ENCODE data around the gene LOXL3.

Gene LOXL3, protein sequence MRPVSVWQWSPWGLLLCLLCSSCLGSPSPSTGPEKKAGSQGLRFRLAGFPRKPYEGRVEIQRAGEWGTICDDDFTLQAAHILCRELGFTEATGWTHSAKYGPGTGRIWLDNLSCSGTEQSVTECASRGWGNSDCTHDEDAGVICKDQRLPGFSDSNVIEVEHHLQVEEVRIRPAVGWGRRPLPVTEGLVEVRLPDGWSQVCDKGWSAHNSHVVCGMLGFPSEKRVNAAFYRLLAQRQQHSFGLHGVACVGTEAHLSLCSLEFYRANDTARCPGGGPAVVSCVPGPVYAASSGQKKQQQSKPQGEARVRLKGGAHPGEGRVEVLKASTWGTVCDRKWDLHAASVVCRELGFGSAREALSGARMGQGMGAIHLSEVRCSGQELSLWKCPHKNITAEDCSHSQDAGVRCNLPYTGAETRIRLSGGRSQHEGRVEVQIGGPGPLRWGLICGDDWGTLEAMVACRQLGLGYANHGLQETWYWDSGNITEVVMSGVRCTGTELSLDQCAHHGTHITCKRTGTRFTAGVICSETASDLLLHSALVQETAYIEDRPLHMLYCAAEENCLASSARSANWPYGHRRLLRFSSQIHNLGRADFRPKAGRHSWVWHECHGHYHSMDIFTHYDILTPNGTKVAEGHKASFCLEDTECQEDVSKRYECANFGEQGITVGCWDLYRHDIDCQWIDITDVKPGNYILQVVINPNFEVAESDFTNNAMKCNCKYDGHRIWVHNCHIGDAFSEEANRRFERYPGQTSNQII

DNA sequence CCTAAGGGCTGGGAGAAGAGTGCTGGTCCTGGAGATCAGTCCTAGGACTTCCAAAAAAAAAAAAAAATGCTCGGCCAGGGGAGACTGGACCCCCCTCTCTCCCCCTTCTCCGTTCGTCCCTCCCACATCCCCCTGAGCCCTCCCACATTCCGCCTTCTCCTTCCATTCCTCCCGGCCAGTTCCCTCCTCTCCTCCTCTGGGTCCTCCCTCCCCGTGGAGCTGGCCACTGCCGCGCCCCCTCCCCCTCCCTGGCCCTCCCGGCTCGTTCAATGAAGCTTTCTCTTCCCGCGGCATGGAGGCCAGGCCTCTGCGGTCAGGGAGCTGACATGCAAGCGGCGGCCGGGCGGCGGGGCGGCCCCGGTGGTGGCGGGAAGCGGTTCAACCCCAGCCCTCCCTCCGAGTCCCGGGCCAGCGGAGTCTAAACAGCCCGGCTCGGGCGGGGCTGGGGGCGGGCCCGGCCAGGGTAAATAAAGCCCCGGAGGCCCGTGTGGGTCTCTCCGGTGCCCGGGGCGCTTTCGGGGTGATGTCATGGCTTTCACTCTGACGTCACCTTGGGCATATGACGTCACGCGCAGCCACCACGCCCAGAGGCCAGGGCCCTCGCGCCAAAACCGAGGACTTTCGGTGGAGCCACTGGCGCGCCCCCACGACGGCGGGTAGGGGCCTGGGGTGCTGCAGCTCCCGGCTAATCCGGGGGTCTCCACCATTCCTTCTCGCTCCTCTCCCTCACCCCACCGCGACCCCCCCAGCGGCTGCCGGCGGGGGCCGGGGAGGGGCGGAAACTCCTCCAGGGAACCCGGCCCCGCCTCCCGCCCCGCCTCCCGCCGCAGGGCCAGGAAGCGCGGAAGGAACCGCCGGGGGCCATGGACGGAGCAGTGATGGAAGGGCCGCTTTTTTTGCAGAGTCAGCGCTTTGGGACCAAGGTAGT, at the start of gene LOXL3, which contains the start of gene DOK1:
Gene LOXL3, minus strand, starts transcription at position 51 of the 928 bp plus-strand sequence. CDS start 1,308 bp downstream, outside the sequence.
Gene DOK1, plus strand, starts transcription at position 829 of the 928 bp plus-strand sequence. Its CDS starts 35 bp downstream, at position 864.
- no peak for DNase-seq

DNA sequence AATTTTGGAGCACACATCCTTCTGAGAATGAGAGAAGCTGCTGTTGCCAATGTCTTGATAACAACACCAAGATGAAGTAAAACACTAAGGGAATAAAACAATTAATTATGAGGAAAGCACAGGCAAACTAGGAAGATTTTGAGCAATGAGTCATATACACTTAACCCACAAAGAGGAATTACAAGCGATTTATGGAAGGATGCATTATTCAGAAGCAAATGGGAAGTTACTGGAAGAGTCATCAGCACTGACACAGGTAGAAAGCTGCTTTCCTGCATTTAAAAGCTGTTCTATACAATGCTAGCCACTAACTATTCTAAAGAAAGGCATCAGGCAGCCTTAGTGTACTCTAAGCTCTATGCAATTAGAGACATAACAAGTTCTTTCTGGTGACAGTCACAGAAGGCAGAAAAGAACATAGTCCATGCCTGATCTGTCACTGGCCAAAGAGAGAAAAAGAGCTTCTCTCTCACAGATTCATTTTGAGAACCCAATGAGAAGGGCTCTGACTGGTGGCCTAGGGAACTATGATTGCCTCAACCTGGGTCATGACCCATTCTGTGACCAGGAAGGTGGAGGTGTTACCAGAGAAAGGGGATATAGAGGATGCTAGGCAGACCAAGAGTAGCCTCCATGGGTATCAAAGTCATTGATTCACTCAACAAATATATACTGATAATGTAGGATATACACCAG, 49.0 kb upstream of the LOXL3 start:
- DNase-seq, result no peak

DNA sequence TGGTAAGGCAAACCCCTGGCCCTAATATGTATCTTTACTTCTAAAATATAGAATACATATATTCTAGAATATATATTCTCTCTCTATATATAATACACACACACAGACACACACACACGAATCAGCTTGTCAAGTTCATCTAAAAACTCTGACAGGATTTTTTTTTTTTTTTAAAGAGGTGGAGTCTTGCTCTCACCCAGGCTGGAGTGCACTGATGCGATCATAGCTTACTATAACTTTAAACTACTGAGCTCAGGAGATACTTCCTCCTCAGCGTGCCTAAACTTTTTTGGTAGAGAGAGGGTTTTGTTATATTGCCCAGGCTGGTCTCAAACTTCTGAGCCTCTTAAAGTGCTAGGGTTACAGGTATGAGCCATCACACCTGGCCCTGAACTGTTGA, 45.9 kb upstream of the LOXL3 start:
- no peak for DNase-seq

DNA sequence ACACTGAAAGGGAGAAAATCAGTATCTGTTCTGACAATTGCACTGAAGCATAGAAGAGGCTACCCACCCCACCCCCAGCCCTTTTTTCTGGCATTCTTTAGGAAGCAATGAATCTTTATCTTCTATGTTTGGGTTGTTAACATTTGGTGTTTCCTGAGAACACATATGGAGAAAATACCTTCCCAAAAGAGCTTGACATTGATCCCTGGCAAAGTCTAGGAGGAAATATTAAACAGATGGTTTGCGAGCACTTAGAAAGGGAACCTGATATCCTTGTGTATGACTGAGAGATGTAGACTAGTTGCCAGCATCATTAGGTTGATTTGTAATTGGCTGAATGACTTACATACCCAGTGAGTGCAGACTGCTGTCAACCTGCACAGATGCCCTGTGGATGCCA, 43.7 kb upstream of the LOXL3 start:
- no peak for DNase-seq

DNA sequence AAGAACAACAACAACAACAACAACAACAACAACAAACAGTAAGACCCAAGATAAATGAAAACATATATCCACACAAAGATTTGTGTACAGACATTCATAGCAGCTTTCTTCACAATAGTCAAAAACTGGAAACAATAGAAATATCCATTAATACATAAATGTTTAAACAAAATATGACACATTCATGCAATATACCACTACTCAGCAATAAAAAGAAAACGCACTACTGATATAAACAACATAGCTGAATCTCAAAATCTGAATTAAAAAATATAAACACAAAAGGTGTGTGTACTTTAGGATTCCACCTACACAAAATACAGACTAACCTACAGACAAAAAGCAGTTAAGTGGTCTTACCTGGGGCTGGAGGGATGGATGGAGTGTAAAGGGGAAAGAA, 42.8 kb upstream of the LOXL3 start:
- DNase-seq, result no peak

DNA sequence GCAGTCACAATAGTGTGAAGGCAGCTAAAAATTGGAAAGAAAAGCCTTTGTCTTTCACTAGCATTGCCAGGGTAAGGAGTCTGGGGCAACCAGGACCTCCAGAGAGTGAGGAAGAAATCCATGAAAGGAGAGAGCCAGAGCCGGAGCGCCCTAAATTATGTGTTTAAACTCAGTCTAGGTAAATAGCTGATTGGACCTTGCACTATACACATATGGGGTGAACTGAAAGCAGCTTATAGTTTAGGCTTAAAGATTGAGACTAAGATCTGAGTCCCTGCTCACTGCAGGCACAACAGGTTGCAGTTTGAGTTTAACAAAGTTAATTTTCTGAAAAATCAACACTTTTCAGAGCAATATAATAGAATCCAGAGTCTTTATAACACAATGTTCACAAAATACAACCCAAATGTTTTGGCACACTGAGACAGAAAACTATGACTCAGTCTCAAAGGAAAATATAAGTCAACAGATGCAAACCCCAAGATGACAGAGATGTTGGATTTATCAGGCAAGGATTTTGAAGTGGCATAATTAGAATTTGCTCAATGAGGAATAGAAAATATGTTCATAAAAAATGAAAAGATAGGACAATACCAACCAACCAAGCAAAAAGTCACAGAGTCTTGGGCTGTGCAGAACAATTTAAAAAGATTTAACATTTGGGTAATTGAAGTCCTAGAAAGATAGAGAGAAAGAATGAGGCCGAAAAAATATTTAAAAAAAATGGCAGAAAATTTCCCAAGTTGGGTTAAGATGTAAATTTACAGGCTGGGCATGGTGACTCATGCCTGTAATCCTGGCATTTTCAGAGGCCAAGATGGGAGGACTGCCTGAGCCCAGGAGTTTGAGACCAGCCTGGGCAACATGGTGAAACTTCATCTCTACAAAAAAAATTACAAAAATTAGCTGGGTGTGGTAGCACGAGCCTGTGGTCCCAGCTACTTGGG, 40.4 kb upstream of the LOXL3 start:
- no peak for DNase-seq

DNA sequence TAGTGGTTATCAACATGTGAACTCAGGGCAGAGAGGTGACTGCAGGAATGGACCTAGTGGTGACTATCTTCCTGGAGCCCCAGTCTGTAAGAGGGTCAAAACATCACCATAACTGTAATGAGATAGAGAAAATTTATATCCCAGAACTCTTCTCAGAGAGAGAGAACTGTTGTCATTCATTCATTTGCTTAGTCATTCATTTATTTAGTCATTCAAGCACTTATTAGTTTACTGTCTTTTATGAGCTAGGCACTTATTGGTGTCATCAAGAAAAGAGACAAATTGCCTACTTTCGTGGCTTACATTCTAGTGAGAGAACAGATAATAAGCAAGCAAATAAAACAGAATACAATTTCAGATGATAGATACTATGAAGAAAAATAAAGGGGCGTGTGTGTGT, 34.9 kb upstream of the LOXL3 start:
- DNase-seq, result no peak

DNA sequence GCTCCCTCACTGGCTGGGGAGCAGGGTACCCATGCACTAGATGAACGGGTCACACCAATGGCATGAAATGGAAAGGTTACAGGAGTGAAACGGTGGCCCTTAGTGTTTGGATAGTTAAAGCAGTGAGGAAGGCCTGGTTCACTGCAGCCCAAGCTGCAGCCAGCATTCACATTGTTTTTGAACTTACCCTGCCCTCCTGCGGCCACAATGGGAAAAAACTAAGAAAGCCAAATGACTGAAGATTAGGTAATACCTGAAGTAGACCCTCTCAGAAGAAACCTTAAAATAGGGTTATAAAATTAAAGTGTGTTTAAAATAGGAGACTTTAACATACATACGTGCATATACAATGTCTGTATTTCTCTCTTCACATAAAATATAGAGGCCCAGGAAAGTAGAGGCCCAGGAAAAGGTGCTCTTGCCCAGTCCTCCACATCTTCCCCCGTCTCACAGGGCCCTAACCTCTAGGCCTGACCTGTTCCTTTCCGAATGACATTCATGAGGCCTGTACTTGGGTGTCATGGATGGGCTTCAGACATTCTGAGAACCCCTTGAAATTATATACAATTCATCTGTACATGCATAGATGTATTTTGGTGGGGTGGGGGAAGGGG, 34.0 kb upstream of the LOXL3 start:
- no peak for DNase-seq

DNA sequence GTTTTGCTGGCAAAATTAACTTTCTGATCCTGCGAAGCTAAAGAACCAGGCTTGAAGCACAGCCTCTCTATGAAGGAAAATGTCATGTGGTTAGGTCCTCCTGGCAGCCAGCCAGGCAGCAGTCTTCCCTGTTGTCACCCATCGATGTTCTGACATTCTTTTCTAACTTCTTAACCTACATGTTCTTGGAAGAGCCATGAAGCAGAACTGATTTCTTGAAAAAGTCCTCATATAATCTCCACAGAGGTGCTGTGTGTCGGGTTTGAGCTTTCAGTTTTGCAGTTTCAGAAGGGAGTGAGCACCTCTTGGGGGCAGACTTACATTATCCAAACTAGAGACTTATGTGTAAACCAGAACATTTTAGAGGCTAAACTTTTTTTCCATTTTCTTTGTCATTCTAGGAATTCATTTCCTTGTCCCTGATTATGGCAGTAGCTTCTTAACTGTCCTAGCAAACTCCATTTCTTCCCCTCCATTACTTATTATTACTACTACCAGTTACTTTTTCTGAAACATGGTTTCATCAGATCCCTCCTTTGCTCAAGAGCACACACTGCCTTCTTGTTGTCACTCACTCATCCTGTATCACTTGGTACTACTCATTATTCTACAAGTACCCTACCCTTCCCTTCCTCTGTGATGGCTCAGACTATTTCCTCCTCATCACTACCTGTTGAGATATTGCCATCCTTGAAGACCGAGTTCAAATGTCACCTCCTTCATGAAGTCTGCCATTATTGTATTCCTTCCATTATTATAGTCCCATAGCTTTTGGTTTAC, 31.9 kb upstream of the LOXL3 start:
- no peak for DNase-seq

DNA sequence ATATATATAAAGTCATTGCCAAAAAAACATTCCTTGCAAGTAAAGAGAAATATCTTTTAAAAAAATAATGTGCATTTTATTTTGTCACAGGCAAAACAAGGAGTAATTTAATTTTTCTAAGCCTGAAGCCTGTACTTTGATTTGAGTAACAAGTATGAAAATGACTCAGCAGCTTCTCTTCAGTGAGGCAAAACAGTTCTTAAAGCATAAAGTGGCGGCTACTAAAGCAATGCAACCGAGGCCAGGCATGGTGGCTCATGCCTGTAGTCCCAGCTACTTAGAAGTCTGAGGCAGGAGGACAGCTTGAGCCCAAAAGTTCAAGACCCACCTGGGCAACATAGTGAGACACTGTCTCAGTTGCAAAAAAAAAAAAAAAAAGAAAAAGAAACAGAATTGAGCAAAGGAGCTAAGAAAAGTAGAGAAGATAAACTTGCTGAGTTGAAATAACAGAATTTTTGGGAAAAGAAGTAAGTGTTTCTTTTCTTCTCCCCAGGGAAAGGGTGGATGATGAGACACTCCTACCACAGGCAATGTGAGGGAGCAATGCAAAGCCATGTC, 30.4 kb upstream of the LOXL3 start:
- DNase-seq, result no peak

DNA sequence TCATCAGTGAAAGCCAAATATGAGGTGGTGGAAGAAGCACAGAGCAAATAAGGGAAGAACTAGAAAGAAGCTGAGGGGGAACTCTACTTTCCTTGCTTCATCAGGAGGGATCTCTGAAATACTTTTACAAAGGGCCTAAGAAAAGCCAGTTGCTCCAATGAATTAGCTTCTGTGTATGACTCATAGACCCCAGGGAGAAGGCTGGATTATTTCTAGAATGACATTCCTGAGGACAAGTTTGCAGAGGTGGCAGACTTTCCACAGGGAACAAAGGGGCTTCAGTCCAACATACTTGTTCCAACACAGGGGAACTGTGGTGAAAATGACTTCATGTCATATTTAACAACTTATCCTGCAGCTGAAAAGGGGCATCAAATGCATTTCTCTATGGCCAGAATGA, 29.8 kb upstream of the LOXL3 start:
- no peak for DNase-seq

DNA sequence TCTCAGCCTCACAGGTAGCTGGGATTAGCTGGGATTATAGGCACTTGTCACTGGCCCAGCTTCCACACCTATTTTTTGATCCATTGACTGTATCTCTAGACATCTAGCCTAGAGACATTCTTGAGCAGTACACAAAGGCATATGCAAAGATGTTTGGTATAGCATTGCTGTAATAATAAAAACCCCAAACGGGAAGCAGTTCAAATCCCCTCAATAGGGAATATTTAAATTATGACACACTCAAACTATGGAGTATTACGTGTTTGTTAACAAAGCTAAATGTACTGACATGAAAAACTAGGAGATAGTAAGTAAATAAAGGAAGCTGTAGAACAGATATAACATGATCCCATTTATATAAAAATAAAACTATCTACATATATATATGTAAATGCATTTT, 28.4 kb upstream of the LOXL3 start:
- no peak for DNase-seq

DNA sequence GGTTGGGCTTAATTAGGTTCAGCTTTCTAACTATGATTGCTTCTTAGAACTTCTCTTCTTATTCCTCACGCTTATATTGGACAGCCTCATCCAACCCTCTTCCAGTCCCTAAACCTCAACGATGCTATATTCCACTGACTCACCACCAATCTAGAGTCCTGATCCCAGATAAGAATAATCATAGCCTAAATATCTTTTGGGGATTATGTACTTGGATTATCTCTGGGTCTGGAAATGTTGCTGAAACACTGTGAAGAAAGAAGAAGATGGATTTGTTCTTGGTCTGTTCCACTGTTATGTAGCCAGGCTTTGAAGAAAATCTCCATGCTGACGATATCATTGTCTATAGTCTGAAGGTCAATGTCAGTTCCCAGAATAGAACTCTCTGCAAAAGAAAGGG, 27.7 kb upstream of the LOXL3 start:
- DNase-seq, result no peak

DNA sequence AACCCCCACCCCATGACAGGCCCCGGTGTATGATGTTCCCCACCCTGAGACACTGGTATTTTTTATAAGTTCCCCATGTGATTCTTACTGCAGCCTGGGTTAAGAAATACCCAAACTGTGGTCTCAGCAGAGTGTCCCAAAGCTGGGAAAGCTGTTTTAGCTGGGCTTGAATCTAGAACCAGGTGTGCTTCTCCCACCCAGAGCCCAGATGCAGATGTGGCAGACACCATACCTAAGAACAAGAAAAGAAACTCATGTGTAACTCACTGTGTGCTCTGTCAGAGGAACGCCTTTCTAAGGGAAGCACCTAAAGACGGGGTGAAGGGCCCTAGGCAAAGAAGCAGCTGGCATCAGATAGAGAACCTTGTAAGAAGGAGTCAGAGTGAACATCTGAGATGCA, 24.7 kb upstream of the LOXL3 start:
- no peak for DNase-seq

DNA sequence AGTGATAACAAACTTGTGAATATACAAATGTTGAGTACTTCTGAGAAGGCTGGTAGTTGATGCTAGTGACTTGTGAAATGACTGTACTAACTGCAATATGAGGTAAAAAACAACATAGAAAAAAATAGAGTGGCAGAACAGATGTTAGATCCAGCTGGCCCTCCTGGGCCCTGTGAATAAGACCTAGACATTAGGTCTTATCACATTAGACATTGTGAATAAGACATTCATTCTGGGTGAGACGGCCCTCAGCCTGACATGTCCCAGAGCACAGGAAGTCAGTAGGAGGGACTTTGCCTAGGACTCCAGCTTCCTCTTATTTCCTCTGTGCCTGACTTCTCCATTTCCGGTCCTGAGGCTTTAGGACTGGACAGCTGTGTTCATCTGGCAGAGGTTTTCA, 23.7 kb upstream of the LOXL3 start:
- no peak for DNase-seq

DNA sequence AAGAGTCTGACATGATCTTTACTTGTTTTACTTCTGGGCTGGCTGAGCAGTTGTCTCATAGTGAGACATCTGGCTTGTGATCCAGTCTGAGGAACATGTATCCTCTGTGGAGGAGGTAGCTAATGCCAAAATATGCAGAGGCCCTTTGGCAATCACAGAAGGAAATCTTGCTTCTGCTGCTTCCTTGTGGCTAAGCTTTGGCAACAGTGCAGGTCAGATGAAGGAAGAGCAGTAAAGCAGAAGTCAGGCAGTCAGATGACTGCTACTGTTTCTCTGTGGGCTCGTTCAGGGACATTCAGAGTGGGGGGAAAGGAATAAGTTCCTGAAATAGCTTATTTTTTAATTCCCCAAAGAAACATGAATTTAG, 23.1 kb upstream of the LOXL3 start:
- DNase-seq, result no peak

DNA sequence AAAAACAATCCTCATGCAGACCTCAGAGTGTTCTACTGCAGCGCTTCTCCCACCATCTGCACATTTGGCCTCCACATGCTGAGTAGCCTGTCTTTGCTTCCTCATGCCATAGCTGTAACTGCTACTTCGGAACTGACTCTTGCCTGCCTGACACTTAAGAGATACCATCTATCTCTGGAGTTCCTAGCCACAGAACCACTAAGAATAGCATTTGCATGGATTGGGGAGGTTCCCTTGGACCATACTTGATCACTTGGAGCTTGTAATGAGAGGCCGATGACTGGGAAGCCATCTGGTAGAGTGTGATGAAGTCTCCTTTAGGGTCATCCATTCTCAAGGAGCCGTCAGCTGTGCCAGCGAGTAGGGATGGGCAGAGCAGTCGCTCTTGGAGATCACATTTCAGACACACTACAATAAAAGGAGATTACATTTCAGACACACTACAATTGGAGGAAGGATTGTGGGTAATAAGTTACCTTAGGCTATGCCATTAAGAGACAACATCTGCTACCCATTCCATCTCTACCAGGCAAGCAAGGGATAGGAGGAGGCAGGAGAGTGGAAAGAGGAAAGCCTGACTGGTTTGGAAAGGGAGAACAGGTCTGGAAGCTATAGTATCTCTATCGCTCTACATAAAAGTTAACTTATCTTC, 22.6 kb upstream of the LOXL3 start:
- peak; percentile 19 for DNase-seq

DNA sequence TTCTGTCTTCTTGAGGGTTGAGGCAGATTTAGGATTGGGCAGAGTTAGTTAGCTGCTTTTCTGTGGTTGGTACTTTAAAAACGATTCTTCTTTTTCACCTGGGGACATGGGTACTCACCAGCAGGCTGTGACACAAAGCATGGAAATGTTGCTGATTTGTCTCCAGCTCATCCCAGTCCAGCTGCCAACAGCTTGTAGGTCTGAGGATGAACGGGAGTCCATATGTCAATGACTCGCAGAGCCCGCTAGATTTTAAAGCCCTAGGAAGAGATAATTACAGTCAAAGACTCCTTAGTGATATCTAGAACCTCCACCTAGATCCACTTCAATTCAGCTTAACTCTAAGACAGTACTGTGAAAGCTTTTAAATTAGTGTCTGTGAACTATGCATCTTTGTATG, 21.6 kb upstream of the LOXL3 start:
- no peak for DNase-seq
